Colonic mucosa (tissue), 4 donors: ENCODE measurements around the gene SLC35D3. TPM values are rescaled to one million over a fixed set of nuclear protein-coding genes. Genes with fewer than 3 reads are reported as not detected.
"Not testable (repeated sequence)": the region's sequence is repeated elsewhere in the genome, so short reads cannot be mapped to it uniquely, and the experiment has no call there.

ENCODE experiments used
- DNase-seq: peaks from one replicate; pipeline ENCODE4 v3.0.0-alpha.2; 2020
- H3K27ac ChIP-seq: fragments of 200-600 bp; one replicate; pipeline ENCODE4 v1.8.0; 2021
- H3K27me3 ChIP-seq: fragments of 200-600 bp; one replicate; pipeline ENCODE4 v1.8.0; 2021
- H3K36me3 ChIP-seq: fragments of 200-600 bp; one replicate; pipeline ENCODE4 v1.8.0; 2021
- H3K4me1 ChIP-seq: fragments of 200-600 bp; one replicate; pipeline ENCODE4 v1.8.0; 2021; ENCODE audit warnings: mild to moderate bottlenecking
- H3K4me3 ChIP-seq: fragments of 200-600 bp; one replicate; pipeline ENCODE4 v1.8.0; 2021
- H3K9ac ChIP-seq, 2 donors: one replicate each; pipeline ENCODE4 v1.7.0; 2013; ENCODE audit warnings: control low read depth in 2 of 2, low read depth in 2 of 2, low read length in 2 of 2
- H3K9me3 ChIP-seq: fragments of 200-600 bp; one replicate; pipeline ENCODE4 v1.8.0; 2021
- intact Hi-C: fragments of 100-400 bp; cut with DNase I; formaldehyde crosslinking; loops from one replicate; pipeline ENCODE4 v1.14.1; 2022
- total RNA-seq, 2 donors: library from RNA; stranded (reverse); fragmentation: NEBNext Ultra II Directional in 1 of 2; extraction: Animal tissue kit (Norgen Biotek cat#: 25700) in 1 of 2; gene quantifications; one replicate each; pipeline ENCODE4 v1.2.1, GENCODE V29; 2021
- TF ChIP-seq, protein P1 (sequence below): fragments of 200-600 bp; IDR thresholded peaks from one replicate; pipeline ENCODE4 v1.8.0; 2022; ENCODE audit warnings: antibody characterized with exemption, mild to moderate bottlenecking
- donor health status: healthy.
- donor health status: DM: no; HTN: no; CAD: no.
- donor health status: DM: no; HTN: no; CAD: no.

SLC35D3 gene
- total RNA-seq, 2 donors from 2014 or later, result 0.15 to 0.32 TPM

DNA sequence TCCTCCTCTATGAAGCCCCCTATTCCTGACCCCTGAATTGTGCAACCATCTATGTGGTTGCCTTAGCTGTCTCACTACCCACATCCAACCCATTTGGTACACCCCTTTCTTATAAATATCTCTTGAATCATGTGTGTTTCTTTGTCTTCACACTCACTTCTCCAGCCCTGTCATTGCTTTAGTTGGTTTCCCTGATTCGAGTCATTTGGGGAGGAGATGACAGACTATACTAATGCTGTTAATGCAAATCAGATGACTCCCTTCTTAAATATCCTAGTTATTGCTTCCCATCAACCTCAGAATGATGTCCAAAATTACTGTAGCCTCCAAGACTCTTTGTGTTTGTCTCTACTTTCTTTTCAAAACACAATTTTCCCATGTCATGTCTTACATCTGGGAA is 23.0 kb downstream of the SLC35D3 start:
- Histone ChIP-seq H3K36me3 (no peaks in the 10 kb centered on the region), H3K9ac (no peak overlapping the region), H3K9me3 (no peaks in the 10 kb centered on the region), H3K4me3 (no peak overlapping the region), H3K27me3 (no peaks in the 10 kb centered on the region), H3K27ac (no peak overlapping the region), H3K4me1 (no peaks in the 10 kb centered on the region)
- no peak for DNase-seq
- intact Hi-C loops, result no loop called here
- TF ChIP-seq, protein P1, sequence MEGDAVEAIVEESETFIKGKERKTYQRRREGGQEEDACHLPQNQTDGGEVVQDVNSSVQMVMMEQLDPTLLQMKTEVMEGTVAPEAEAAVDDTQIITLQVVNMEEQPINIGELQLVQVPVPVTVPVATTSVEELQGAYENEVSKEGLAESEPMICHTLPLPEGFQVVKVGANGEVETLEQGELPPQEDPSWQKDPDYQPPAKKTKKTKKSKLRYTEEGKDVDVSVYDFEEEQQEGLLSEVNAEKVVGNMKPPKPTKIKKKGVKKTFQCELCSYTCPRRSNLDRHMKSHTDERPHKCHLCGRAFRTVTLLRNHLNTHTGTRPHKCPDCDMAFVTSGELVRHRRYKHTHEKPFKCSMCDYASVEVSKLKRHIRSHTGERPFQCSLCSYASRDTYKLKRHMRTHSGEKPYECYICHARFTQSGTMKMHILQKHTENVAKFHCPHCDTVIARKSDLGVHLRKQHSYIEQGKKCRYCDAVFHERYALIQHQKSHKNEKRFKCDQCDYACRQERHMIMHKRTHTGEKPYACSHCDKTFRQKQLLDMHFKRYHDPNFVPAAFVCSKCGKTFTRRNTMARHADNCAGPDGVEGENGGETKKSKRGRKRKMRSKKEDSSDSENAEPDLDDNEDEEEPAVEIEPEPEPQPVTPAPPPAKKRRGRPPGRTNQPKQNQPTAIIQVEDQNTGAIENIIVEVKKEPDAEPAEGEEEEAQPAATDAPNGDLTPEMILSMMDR, result no peak

DNA sequence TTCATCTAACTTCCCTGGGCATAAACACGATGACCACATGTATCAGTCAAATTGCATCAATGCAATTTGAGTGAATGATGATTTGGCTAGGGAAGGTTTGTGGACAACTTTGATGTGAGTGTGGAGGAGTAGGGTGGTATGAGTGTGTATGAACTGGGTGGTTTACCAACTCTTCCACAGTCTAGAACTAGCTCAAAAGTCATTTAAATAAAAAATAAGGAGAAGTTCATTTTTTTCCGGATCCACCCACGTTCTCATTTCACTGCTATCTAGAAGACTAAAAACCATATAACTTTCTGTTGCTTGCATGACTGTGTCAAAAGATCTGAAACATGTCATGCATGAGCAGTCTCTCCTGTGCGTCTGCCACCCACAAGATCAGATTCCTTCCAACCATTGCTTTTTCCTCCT is 23.6 kb downstream of the SLC35D3 start:
- no peak overlapping the region for H3K4me3 ChIP-seq
- TF ChIP-seq, protein P1, result no peak
- no peaks in the 10 kb centered on the region for H3K9me3 ChIP-seq
- H3K36me3 ChIP-seq, result no peaks in the 10 kb centered on the region
- no peak overlapping the region for H3K27ac ChIP-seq
- no peaks in the 10 kb centered on the region for H3K4me1 ChIP-seq
- no peaks in the 10 kb centered on the region for H3K27me3 ChIP-seq
- H3K9ac ChIP-seq, result no peak overlapping the region
- intact Hi-C loops, result no loop called here
- DNase-seq, result no peak

DNA sequence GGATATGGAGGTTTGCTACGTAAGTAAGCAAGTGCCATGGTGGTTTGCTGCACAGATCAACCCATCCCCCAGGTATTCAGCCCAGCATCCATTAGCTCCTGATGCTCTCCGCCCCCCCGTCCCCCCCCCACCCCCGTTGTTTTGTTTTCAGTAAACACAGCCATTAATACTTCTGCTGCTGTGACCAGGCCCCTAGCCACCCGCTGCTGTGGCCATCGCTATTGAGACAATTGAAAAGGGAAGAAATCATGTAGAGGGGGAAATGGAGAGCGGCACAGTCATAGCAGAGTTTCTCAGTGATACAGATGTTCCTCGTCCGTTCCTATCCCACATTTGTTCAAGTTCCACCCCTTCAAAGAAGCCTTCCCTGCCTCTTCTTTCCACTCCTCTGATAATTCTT is 24.9 kb downstream of the SLC35D3 start:
- Histone ChIP-seq H3K27me3 (no peaks in the 10 kb centered on the region), H3K4me1 (no peaks in the 10 kb centered on the region), H3K9ac (no peak overlapping the region), H3K9me3 (no peaks in the 10 kb centered on the region), H3K4me3 (no peak overlapping the region), H3K27ac (no peak overlapping the region), H3K36me3 (no peaks in the 10 kb centered on the region)
- intact Hi-C loops, result no loop called here
- TF ChIP-seq, protein P1, result no peak
- DNase-seq, result no peak

DNA sequence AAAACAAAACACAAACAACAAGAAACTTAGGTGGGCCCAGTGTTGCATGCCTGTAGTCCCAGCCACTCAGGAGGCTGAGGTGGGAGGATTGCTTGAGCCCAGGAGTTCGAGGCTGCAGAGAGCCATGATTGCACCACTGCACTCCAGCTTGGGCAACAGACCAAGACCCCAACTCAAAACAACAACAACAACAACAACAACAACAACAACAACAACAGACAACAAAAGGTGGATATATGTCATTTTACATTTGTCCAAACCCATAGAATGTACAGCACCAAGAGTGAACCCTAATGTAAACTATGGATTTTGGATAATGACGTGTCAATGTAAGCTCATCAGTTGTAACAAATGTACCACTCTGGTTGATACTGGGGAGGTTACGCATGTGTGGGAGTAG is 27.9 kb downstream of the SLC35D3 start:
- H3K9ac ChIP-seq, H3K4me3 ChIP-seq, H3K4me1 ChIP-seq, H3K9me3 ChIP-seq, H3K27me3 ChIP-seq, intact Hi-C loops, H3K36me3 ChIP-seq, H3K27ac ChIP-seq, DNase-seq: not testable (repeated sequence)

DNA sequence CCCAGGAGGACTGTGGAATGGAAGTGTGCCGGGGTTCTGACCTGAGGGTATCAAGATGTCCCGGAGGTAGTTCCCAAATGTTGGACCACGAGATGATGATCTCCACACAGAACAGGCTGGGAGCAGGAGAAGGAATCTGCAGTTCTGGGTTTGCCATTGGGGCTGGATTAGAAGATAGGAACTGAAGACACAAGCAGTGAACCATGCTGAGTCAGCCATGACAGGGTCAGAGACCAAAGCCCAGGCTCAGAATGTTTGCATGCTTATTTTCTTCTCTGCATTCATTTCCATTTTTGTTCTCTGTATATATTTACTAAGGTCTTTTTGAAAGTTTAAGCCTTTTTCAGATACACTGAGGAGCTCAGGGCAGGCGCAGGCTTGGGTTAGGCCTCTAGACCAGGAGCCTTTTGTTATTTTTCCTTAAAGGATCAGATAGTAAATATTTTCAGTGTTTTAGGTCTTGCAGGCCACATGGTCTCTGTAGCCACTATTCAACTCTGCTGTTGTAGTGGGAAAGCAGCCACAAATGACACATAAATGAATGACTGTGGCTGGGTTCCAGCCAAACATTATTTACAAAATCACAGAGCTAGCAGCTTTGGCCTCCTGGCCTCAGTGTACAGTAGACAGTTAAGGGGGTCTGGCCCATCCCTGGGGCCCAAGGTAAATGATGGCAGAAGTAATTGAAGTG is 28.5 kb downstream of the SLC35D3 start:
- H3K9ac ChIP-seq, result no peak overlapping the region
- no peaks in the 10 kb centered on the region for H3K9me3 ChIP-seq
- intact Hi-C loops, result no loop called here
- H3K4me1 ChIP-seq, result no peaks in the 10 kb centered on the region
- TF ChIP-seq, protein P1, result no peak
- no peak for DNase-seq
- no peak overlapping the region for H3K27ac ChIP-seq
- no peak overlapping the region for H3K4me3 ChIP-seq
- H3K36me3 ChIP-seq, result no peaks in the 10 kb centered on the region
- H3K27me3 ChIP-seq, result no peaks in the 10 kb centered on the region

DNA sequence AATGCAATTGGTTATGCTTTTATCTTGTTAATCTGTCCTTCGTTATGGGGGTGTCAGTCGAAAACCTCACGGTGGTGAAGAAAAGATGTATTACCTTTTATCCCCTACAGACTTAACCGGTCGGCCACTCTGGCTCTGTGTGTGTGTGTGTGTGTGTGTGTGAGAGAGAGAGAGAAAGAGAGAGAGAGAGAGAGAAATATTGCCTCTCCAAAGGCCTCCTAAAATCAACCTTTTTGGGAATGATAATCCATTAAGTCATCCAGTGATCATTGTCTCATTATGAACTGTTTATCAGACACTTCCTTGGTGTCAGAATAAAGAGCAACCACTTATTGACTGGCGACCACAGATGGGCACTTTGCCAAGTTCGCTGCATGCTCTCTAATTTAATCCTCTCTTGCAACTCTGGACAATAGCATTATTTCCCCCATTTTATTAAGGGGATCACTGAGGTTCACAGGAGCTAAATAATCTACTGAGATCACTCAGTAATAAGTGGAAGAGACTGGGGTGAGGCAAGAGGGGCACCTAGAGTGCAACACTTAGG is 30.7 kb downstream of the SLC35D3 start:
- DNase-seq, result no peak
- TF ChIP-seq, protein P1, result no peak
- H3K9ac ChIP-seq, result no peak overlapping the region
- no peak overlapping the region for H3K4me3 ChIP-seq
- no peaks in the 10 kb centered on the region for H3K36me3 ChIP-seq
- H3K27ac ChIP-seq, result no peak overlapping the region
- no peaks in the 10 kb centered on the region for H3K27me3 ChIP-seq
- no peaks in the 10 kb centered on the region for H3K4me1 ChIP-seq
- intact Hi-C loops, result no loop called here
- H3K9me3 ChIP-seq, result no peaks in the 10 kb centered on the region
